Stimulated activated CD8-positive, alpha-beta memory T cell treated with anti-CD3 and anti-CD28 coated beads, Interleukin-4, amount 100 ng/mL, for 48 hours (primary cell): ENCODE results near the gene RAB1B.
"Not testable (repeated sequence)": the region's sequence is repeated elsewhere in the genome, so short reads cannot be mapped to it uniquely, and the experiment has no call there.

Source experiments
- DNase-seq: peaks from one replicate; pipeline ENCODE4 v3.0.0-alpha.2; 2020

RAB1B gene

GRCh38 chr11:66267379-66268243 is 828 bp upstream of the RAB1B start:
- peak; percentile 93 for DNase-seq

- peak; percentile 42 for DNase-seq
These were observed 790 bp downstream of the RAB1B start for GRCh38 chr11:66268952-66269905.

GRCh38 chr11:66271816-66272215 is 3.4 kb downstream of the RAB1B start:
- DNase-seq = no peak

GRCh38 chr11:66272596-66272995 is 4.2 kb downstream of the RAB1B start:
- DNase-seq = no peak

- no peak for DNase-seq
These were observed 5.8 kb downstream of the RAB1B start for GRCh38 chr11:66274219-66274618.

GRCh38 chr11:66275396-66275795 is 7.0 kb downstream of the RAB1B start:
- DNase-seq = no peak

GRCh38 chr11:66275984-66276612 is 7.7 kb downstream of the RAB1B start:
- no peak for DNase-seq

- not testable (repeated sequence) for DNase-seq
These were observed 8.2 kb downstream of the RAB1B start for GRCh38 chr11:66276619-66277018.

GRCh38 chr11:66277064-66277463 is 8.6 kb downstream of the RAB1B start:
- not testable (repeated sequence) for DNase-seq

- peak; percentile 54 for DNase-seq
These were observed 9.3 kb downstream of the RAB1B start, which contains the start of gene CNIH2 for GRCh38 chr11:66277471-66278362. CNIH2 (plus strand) TSS chr11:66278175; CDS start chr11:66278457, 282 bp downstream.

- no peak for DNase-seq
These were observed 10.1 kb downstream of the RAB1B start for GRCh38 chr11:66278363-66279091.

GRCh38 chr11:66279092-66279734 is 10.8 kb downstream of the RAB1B start:
- no peak for DNase-seq

- DNase-seq = no peak
These were observed 12.0 kb downstream of the RAB1B start for GRCh38 chr11:66280428-66280827.

- DNase-seq = no peak
These were observed 12.6 kb downstream of the RAB1B start for GRCh38 chr11:66281001-66281400.

- no peak for DNase-seq
These were observed 13.5 kb downstream of the RAB1B start for GRCh38 chr11:66281776-66282467.

- DNase-seq = peak; percentile 100
These were observed 14.3 kb downstream of the RAB1B start for GRCh38 chr11:66282468-66283455.

- no peak for DNase-seq
These were observed 15.1 kb downstream of the RAB1B start for GRCh38 chr11:66283461-66284105.

- no peak for DNase-seq
These were observed 16.2 kb downstream of the RAB1B start for GRCh38 chr11:66284526-66285078.
